Activated T-cell treated with anti-CD3 and anti-CD28 coated beads, Interleukin-2, amount 50 U/mL, for 24 hours (primary cell): Measurements from ENCODE around the gene LAMTOR4.
"Not testable (repeated sequence)": the region's sequence is repeated elsewhere in the genome, so short reads cannot be mapped to it uniquely, and the experiment has no call there.

Source experiments
- DNase-seq: peaks from one replicate; pipeline ENCODE4 v3.0.0-alpha.2; 2020
- H3K27ac Mint-ChIP-seq: 2 replicates; pipeline ENCODE4 v1.8.0; 2020; ENCODE audit warnings: mild to moderate bottlenecking, mixed read lengths
- H3K27me3 Mint-ChIP-seq: 2 replicates; pipeline ENCODE4 v1.8.0; 2020; ENCODE audit warnings: mixed read lengths
- H3K36me3 Mint-ChIP-seq: 2 replicates; pipeline ENCODE4 v1.8.0; 2020; ENCODE audit warnings: low read depth, mixed read lengths
- H3K4me1 Mint-ChIP-seq: 2 replicates; pipeline ENCODE4 v1.8.0; 2020; ENCODE audit warnings: low read depth, mixed read lengths
- H3K4me3 Mint-ChIP-seq: 2 replicates; pipeline ENCODE4 v1.8.0; 2020; ENCODE audit warnings: mild to moderate bottlenecking, moderate library complexity, mixed read lengths
- H3K9me3 Mint-ChIP-seq: 2 replicates; pipeline ENCODE4 v1.8.0; 2020; ENCODE audit warnings: mixed read lengths

The LAMTOR4 gene

GRCh38 chr7:100118388-100119071, 30.2 kb upstream of the LAMTOR4 start:
- Mint-ChIP-seq H3K4me1 (peaks cover 28% of the 10 kb centered on the region), H3K9me3 (no peaks in the 10 kb centered on the region), H3K27ac (peak overlapping the region; percentile 99), H3K27me3 (no peaks in the 10 kb centered on the region), H3K4me3 (peak overlapping the region; percentile 98), H3K36me3 (peaks cover 53% of the 10 kb centered on the region)
- DNase-seq = no peak

- Mint-ChIP-seq H3K9me3 (no peaks in the 10 kb centered on the region), H3K4me1 (peaks cover 31% of the 10 kb centered on the region), H3K4me3 (peak within 1 kb of the TSS; percentile 98), H3K27ac (peak within 1 kb of the TSS; percentile 99), H3K27me3 (no peaks in the 10 kb centered on the region), H3K36me3 (peaks cover 49% of the 10 kb centered on the region)
- peak; percentile 95 for DNase-seq
Measured at GRCh38 chr7:100119072-100119969, 29.4 kb upstream of the LAMTOR4 start, which contains the start of the genes CNPY4 and TAF6. Gene CNPY4, plus strand, starts transcription at chr7:100119634. Its CDS starts 111 bp downstream, at chr7:100119745. Gene TAF6, minus strand, starts transcription at chr7:100119358. Its CDS starts 5,149 bp downstream, at chr7:100114209.

- peak overlapping the region; percentile 98 for H3K4me3 Mint-ChIP-seq
- no peak for DNase-seq
- H3K27ac Mint-ChIP-seq = peak overlapping the region; percentile 99
- H3K27me3 Mint-ChIP-seq = no peaks in the 10 kb centered on the region
- H3K36me3 Mint-ChIP-seq = peaks cover 53% of the 10 kb centered on the region
- peaks cover 39% of the 10 kb centered on the region for H3K4me1 Mint-ChIP-seq
- no peaks in the 10 kb centered on the region for H3K9me3 Mint-ChIP-seq
Measured at GRCh38 chr7:100119970-100120732, 28.6 kb upstream of the LAMTOR4 start.

- Mint-ChIP-seq H3K4me1 (peaks cover 45% of the 10 kb centered on the region), H3K9me3 (no peaks in the 10 kb centered on the region), H3K36me3 (peaks cover 54% of the 10 kb centered on the region), H3K27me3 (no peaks in the 10 kb centered on the region), H3K27ac (peak overlapping the region; percentile 99), H3K4me3 (peak overlapping the region; percentile 98)
- DNase-seq = no peak
Measured at GRCh38 chr7:100120733-100121036, 28.0 kb upstream of the LAMTOR4 start.

- Mint-ChIP-seq H3K9me3 (no peaks in the 10 kb centered on the region), H3K4me3 (no peak overlapping the region), H3K36me3 (peaks cover 53% of the 10 kb centered on the region), H3K27ac (peak overlapping the region; percentile 46), H3K4me1 (peaks cover 43% of the 10 kb centered on the region), H3K27me3 (no peaks in the 10 kb centered on the region)
- DNase-seq = no peak
Measured at GRCh38 chr7:100122067-100122466, 26.7 kb upstream of the LAMTOR4 start.

GRCh38 chr7:100122568-100122967, 26.1 kb upstream of the LAMTOR4 start:
- no peak for DNase-seq
- no peaks in the 10 kb centered on the region for H3K27me3 Mint-ChIP-seq
- H3K4me3 Mint-ChIP-seq = no peak overlapping the region
- peak overlapping the region; percentile 46 for H3K27ac Mint-ChIP-seq
- H3K36me3 Mint-ChIP-seq = peaks cover 54% of the 10 kb centered on the region
- no peaks in the 10 kb centered on the region for H3K9me3 Mint-ChIP-seq
- H3K4me1 Mint-ChIP-seq = peaks cover 43% of the 10 kb centered on the region

- no peaks in the 10 kb centered on the region for H3K27me3 Mint-ChIP-seq
- peaks cover 40% of the 10 kb centered on the region for H3K4me1 Mint-ChIP-seq
- peak overlapping the region; percentile 99 for H3K4me3 Mint-ChIP-seq
Measured at GRCh38 chr7:100124301-100125230, 24.2 kb upstream of the LAMTOR4 start.

GRCh38 chr7:100126239-100126930, 22.3 kb upstream of the LAMTOR4 start:
- Mint-ChIP-seq H3K9me3 (no peaks in the 10 kb centered on the region), H3K36me3 (peaks cover 40% of the 10 kb centered on the region), H3K27me3 (no peaks in the 10 kb centered on the region), H3K27ac (peak overlapping the region; percentile 100), H3K4me1 (peaks cover 41% of the 10 kb centered on the region), H3K4me3 (peak overlapping the region; percentile 99)
- no peak for DNase-seq

More at GRCh38 chr7:100124301-100125230, 24.2 kb upstream of the LAMTOR4 start:
- Mint-ChIP-seq H3K9me3 (no peaks in the 10 kb centered on the region), H3K27ac (peak overlapping the region; percentile 100), H3K36me3 (peaks cover 43% of the 10 kb centered on the region)
- DNase-seq = no peak

- peak; percentile 93 for DNase-seq
- Mint-ChIP-seq H3K36me3 (peaks cover 37% of the 10 kb centered on the region), H3K4me1 (peaks cover 38% of the 10 kb centered on the region), H3K27ac (peak within 1 kb of the TSS; percentile 100), H3K9me3 (no peaks in the 10 kb centered on the region), H3K4me3 (peak within 1 kb of the TSS; percentile 99), H3K27me3 (no peaks in the 10 kb centered on the region)
Measured at GRCh38 chr7:100126931-100127865, 21.5 kb upstream of the LAMTOR4 start, which contains the start of gene MBLAC1. Gene MBLAC1, plus strand, starts transcription at chr7:100126967. Its CDS starts 429 bp downstream, at chr7:100127396.

GRCh38 chr7:100127866-100128636, 20.7 kb upstream of the LAMTOR4 start:
- peak; percentile 63 for DNase-seq
- H3K27me3 Mint-ChIP-seq = no peaks in the 10 kb centered on the region
- peak overlapping the region; percentile 82 for H3K27ac Mint-ChIP-seq
- no peaks in the 10 kb centered on the region for H3K9me3 Mint-ChIP-seq
- H3K36me3 Mint-ChIP-seq = peaks cover 30% of the 10 kb centered on the region
- peak overlapping the region; percentile 99 for H3K4me3 Mint-ChIP-seq
- H3K4me1 Mint-ChIP-seq = peaks cover 40% of the 10 kb centered on the region

GRCh38 chr7:100128637-100128963, 20.1 kb upstream of the LAMTOR4 start:
- Mint-ChIP-seq H3K27me3 (no peaks in the 10 kb centered on the region), H3K4me3 (peak overlapping the region; percentile 99), H3K4me1 (peaks cover 40% of the 10 kb centered on the region), H3K9me3 (no peaks in the 10 kb centered on the region), H3K36me3 (peaks cover 28% of the 10 kb centered on the region), H3K27ac (peak overlapping the region; percentile 82)
- DNase-seq = no peak

GRCh38 chr7:100130220-100130607, 18.5 kb upstream of the LAMTOR4 start:
- H3K27me3 Mint-ChIP-seq, H3K9me3 Mint-ChIP-seq: not testable (repeated sequence)
- H3K36me3 Mint-ChIP-seq = peaks cover 15% of the 10 kb centered on the region

More at GRCh38 chr7:100130220-100130607, 18.5 kb upstream of the LAMTOR4 start:
- peaks cover 28% of the 10 kb centered on the region for H3K4me1 Mint-ChIP-seq
- H3K4me3 Mint-ChIP-seq, DNase-seq, H3K27ac Mint-ChIP-seq: not testable (repeated sequence)
